DMS79 (cell line): ENCODE data around the gene TMCO1.
"Not testable (repeated sequence)": the region's sequence is repeated elsewhere in the genome, so short reads cannot be mapped to it uniquely, and the experiment has no call there.

Experiments
- DNase-seq: peaks from one replicate; lab custom pipeline; 2025; lab: John Stamatoyannopoulos, UW

TMCO1 gene

DNA sequence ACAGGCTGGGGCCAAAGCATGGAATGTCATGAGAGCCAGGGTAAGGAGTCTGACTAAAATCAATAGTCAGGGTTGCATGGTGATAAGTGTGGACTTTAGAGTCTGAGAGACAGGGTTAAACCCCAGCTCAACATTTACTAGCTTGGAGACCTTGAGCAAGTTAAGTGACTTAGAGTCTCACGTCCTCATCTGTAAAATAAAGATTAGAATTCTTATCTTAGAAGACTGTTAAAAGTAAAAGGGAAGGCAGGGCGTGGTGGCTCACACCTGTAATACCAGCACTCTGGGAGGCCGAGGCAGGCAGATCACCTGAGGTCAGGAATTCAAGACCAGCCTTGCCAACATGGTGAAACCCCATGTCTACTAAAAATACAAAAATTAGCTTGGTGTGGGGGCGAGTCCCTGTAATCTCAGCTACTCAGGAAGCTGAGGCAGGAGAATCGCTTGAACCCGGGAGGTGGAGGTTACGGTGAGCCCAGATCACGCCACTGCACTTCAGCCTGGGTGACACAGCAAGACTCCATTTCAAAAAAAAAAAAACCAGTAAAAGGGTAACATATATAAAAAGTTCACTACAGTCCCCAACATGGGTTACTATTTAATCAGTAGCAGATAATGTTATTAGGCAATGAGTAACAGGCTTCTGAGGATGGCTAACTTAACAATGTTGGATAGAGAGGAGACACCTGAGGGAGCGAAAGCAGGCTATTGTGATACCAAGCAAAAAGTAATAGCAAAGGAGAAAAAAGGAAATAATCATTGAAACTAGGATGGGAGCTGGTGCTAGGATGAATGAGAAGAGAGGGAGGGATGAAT is 20.8 kb downstream of the TMCO1 start:
- DNase-seq: no peak

DNA sequence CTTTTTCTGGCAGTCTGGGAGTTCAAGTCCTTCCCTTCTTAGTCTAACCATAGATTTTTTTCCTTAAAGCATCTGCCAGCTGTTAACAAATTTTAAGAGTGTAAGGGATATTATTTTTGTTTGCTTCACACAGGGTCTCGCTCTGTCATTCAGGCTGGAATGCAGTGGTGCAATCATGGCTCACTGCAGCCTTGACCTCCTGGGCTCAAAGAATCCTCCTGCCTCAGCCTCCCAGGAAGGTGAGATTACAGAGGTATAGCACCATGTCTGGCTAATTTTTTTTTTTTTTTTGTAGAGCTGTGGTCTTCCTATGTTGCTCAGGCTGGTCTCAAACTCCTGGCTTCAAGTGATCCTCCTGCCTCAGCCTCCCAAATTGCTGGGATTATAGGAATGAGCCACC is 23.8 kb downstream of the TMCO1 start:
- DNase-seq: not testable (repeated sequence)

DNA sequence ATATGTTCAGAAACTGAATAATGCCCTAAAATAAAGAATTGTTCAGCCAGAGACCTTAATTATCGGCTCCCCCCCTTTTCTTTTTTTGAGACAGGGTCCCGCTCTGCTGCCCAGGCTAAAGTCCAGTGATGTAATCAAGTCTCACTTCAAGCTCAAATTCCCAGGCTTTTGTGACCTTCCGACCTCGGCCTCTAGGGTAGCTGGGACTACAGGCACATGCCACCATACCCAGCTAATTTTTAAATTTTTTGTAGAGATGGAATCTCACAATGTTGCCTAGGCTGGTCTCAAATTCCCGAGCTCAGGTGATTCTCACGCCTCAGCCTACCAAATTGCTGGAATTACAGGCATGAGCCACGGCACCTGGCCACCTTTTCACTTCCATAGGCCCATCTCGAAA is 26.5 kb downstream of the TMCO1 start:
- no peak for DNase-seq

DNA sequence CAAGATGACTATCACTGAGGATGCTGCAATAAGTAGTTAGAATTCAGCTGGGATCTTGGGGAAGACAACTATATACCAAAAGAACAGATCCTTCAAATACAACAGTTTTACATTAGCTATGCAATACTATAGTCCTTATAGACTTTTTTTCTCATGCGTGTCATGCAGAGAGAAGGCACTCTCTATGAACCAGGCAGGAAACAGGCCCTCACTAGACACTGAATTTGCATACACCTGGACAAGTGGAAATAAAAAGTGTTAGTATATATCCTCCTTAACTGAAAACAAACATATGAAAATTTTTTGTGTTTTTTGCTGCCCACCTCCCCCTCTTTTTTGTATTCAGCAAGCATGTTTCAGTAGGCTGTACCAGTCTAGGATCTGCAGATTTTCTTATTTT is 29.9 kb downstream of the TMCO1 start:
- DNase-seq: no peak

GRCh38 chr1:165737196-165737595 is 31.5 kb downstream of the TMCO1 start:
- no peak for DNase-seq

GRCh38 chr1:165734906-165735305 is 33.8 kb downstream of the TMCO1 start:
- DNase-seq: no peak

- no peak for DNase-seq
These were observed 41.8 kb downstream of the TMCO1 start for GRCh38 chr1:165726841-165727240.

GRCh38 chr1:165726169-165726568 is 42.5 kb downstream of the TMCO1 start:
- DNase-seq: no peak

DNA sequence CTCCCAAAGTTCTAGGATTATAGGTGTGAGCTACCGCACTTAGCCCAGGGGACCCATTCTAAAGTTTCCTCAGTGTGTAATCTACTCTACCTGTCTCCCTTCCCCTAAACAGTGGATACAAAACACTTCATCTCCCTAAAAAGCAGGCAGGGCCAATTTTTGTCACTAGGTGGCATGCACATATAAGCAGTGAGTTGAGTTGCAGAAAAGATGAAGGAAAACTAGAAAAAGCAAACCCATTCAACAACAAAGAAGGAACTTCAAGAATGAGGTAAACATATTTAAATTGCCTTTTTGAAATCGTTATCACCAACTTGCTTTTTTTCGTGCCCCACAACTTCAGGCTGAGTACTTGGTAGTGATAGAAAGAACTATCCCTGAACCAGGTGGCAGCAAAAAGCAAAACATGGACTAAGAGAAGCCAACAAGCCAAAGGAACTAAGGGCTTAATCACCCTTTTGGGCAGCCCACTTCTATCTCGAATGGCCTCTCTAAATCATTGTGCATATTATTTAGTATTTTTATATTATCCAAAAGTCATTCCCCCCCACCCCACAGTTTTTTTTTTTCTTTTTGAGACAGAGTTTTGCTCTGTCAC is 50.7 kb downstream of the TMCO1 start:
- peak; percentile 38 for DNase-seq

DNA sequence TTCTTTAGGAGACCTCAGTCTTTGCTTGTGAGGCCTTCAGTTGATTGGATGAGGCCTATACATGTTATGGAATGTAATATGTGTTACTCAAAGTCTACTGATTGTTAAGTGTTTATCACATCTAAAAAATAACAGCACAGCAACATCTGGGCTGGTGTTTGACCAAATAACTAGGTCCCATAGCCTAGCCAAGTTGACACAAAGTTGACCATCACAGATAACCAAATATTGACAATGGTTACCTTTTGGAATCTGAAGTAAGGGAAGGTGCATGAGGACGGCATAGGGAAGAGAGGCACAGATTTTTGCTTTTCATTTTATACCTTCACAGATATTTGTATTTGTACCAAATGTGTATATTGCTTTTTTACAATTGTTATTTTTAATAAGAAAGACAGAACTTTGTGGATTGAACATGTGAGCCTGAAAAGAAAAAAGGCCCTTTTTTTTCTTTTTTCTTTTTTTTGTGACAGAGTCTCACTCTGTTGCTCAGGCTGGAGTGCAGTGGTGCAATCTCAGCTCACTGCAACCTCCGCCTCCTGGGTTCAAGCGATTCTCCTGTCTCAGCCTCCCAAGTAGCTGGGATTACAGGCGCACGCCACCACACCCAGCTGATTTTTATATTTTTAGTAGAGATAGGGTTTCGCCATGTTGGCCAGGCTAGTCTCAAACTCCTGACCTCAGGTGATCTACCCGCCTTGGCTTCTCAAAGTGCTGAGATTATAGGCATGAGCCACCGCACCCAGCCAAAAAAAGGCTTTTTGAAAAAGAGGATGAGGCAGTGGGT is 52.2 kb downstream of the TMCO1 start:
- not testable (repeated sequence) for DNase-seq

DNA sequence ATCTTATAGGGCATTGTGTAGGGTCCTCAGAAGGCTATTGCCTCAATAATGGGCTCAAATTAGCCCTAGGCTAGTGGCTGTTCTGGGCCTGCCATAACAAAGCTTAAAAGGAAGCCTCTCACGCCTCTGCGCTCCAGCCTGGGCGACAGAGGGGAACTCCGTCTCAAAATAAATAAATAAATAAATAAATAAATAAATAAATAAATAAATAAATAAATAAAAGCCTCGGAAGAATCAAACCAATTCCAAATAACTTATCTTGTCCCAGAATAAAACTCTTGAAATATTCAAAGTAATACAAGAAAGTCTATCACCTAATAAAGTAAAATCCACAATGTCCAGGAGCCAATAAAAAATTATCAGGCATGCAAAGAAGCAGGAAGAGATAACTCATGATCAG is 55.9 kb downstream of the TMCO1 start:
- no peak for DNase-seq

- no peak for DNase-seq
These were observed 60.5 kb downstream of the TMCO1 start for GRCh38 chr1:165707984-165708706.

DNA sequence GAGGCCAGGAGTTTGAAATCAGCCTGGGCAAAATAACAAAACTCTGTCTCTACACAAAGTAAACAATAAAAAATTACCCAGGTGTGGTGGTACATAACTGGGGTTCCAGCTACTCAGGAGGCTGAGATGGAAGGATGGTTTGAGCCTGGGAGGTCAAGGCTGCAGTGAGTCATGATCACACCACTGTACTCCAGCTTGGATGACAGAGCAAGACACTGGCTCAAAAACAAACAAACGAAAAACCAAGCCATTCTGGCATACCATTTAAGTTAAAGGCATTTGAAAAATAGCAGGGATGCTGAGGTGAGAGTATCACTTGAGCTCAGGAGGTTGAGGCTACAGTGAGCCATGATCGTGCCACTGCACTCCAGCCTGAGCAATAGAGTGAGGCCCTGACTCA is 65.0 kb downstream of the TMCO1 start:
- DNase-seq: no peak

GRCh38 chr1:165701922-165702321 is 66.7 kb downstream of the TMCO1 start:
- DNase-seq: not testable (repeated sequence)

- no peak for DNase-seq
These were observed 69.1 kb downstream of the TMCO1 start for GRCh38 chr1:165699577-165699976.

- DNase-seq: no peak
These were observed 70.0 kb downstream of the TMCO1 start for GRCh38 chr1:165698761-165699052.

DNA sequence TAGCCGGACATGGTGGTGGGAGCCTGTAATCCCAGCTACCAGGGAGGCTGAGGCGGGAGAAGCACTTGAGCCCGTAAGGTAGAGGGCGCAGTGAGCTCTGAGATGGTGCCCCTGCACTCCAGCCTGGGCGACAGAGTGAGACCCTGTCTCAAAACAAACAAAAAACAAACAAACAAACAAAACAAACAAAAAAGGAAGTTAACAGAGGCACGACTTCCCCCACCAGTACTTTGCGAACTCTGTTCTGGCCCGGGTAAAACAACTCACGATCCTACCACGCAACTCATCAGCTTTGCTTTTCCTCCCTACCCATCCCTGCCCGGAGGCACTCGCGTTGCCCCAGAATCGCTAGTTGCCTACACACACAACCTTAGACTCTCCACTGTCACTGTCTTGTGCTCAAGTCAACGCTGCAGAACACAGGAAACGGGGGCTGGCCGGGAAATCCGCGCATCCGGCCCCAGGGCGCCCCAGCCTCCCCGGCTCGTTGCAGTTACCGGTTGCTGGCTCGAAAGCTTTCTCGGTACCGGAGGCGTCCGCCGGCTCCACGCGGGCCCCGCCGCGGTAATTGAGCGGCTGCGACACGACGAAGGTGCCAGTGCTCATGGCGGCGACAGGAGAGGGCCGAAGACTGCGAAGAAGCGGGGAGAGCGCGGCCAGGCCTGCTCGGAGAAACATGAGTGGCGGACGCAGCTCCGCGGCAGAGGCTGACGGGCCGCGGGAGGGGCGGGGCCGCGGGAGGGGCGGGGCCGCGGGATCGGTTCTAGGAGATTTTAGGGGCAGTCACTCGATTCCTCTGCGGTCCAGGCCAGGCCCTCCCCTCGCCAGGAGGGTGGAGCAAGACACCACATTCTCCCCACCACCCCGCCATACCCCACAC is 70.5 kb downstream of the TMCO1 start, which contains the start of gene ALDH9A1:
ALDH9A1 (minus strand) TSS at position 682 of the 880 bp plus-strand sequence; CDS start at position 678, 4 bp downstream.
- peak; percentile 76 for DNase-seq

DNA sequence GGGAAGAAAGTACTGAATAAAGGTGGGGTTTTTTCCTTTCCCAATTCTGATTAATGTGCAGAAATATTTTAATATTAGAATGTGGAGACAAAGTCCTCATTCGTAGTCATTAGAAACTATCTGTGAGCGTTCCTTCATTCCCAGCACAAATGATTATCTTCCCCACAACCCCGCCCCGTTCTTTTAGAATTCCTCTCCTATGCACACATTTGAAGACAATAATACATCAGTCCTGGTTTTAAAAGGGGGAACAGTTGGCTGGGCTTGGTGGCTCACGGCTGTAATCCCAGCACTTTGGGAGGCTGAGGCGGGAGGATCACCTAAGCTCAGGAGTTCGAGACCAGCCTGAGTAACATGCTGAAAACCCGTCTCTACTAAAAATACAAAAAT is 71.2 kb downstream of the TMCO1 start:
- no peak for DNase-seq

DNA sequence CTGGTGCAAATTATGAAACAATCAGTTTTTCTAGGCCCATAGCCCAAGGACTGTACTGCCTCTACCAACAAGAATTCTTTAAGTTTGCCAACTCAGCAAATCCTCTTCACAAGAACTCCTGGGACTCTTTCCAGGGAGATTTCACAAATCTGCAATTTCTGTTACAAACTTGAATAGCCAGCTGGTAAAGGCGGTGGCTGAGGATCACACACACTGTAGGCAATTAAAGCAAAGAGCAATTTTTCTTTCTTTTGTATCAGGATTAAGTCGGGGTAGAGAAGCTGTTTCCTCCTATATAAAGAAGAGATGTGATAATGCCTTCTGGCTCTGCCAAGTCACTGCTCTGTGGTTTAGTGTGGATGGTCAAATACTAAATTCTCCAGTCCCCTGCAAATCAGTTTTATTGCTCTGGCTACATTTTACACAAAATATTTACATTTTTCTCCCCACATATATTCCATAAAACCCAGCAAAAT is 72.0 kb downstream of the TMCO1 start:
- DNase-seq: no peak

GRCh38 chr1:165695031-165695430 is 73.6 kb downstream of the TMCO1 start:
- no peak for DNase-seq

- DNase-seq: no peak
These were observed 80.6 kb downstream of the TMCO1 start for GRCh38 chr1:165688046-165688445.
